ENCODE measurements around the gene SMIM8.

Gene SMIM8

DNA sequence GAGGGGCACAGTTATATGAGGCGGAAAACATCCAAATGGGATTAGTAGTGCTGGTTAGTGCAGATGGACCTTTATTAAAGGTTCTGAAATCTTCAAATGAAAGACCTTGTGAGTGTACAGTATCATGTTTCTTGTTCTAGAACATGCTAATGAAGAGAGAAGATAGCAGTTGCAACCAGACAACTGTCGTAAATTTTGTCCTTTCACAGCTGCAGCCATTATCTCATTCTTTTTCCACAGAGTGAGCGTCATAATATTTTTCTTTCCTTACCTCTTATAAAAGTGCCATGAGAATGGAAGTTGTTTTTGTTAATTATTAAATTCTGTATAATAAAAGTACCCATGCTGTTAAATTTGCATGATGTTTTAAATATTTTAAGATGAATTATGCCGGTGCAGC is 17.8 kb downstream of the SMIM8 start:
- no peaks in the 10 kb centered on the region for H3K9me3 ChIP-seq (ENCODE audit: insufficient read depth, low read depth, low read length)
- H3K79me2 ChIP-seq (ENCODE audit: control insufficient read depth, insufficient read depth, low read length, poor library complexity), result no peaks in the 10 kb centered on the region
- no peaks in the 10 kb centered on the region for H3K27me3 ChIP-seq (ENCODE audit: insufficient read depth, low read length)
- no peak overlapping the region for H2BK120ac ChIP-seq (ENCODE audit: insufficient read depth, low read length, poor library complexity)
- no peak overlapping the region for H2AFZ ChIP-seq (ENCODE audit: insufficient read depth, low read length, poor library complexity)
- peaks cover 0 to 3% of the 10 kb centered on the region in 2 experiments for H3K4me1 ChIP-seq (ENCODE audit: control insufficient read depth in 1 of 2, insufficient read depth in 2 of 2, low read length in 2 of 2)
- H3K79me1 ChIP-seq (ENCODE audit: low read length), result no peaks in the 10 kb centered on the region
- no peak overlapping the region for H3K14ac ChIP-seq (ENCODE audit: low read length)
- no peak overlapping the region for H3K4me2 ChIP-seq (ENCODE audit: low read length)
- H3K9ac ChIP-seq (ENCODE audit: low read length), result no peak overlapping the region
- no peak for DNase-seq
- H3K23ac ChIP-seq (ENCODE audit: low read length), result no peak overlapping the region
- H3K4me3 ChIP-seq (ENCODE audit: low read depth, low read length), result no peak overlapping the region
- no peak overlapping the region for H4K8ac ChIP-seq (ENCODE audit: low read depth, low read length)
- H2BK12ac ChIP-seq (ENCODE audit: low read length), result no peak overlapping the region
- H4K91ac ChIP-seq (ENCODE audit: low read depth, low read length), result no peak overlapping the region
- H2AK5ac ChIP-seq (ENCODE audit: low read length), result no peak overlapping the region
- no CpG with 5 or more reads among the region's 4 CpGs for WGBS (ENCODE audit: extremely low coverage, insufficient coverage, insufficient read length)
- H2BK5ac ChIP-seq (ENCODE audit: low read depth, low read length, poor library complexity), result no peak overlapping the region
- H3K27ac ChIP-seq (ENCODE audit: low read depth, low read length), result no peak overlapping the region
- no peak overlapping the region for H3K4ac ChIP-seq (ENCODE audit: low read depth, low read length)
- H3K18ac ChIP-seq (ENCODE audit: low read length), result no peak overlapping the region
- no peaks in the 10 kb centered on the region for H3K36me3 ChIP-seq (ENCODE audit: control insufficient read depth in 1 of 2, insufficient read depth in 2 of 2, low read length in 2 of 2)
- H4K12ac ChIP-seq (ENCODE audit: low read depth, low read length), result no peak overlapping the region

DNA sequence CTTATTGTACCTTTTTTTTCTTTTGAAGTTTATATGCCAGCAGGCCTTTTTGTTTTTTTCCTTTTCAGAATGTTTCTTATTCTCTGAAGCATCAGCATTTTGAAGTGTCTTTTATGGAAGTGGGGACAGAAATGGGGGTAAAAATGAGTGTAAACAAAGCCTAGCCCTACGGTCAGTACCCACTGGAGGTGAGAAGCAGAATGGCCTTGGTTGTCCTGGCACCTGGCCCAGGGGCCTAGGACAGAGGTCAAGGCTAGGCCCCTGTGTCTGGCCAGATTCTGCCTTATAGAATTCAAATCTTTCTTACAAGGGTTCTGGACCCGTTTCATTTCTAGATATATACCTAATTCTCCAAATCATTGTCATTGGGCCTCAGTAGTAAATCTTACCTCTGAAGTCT is 18.8 kb downstream of the SMIM8 start:
- no peak for DNase-seq
- Histone ChIP-seq H4K91ac (ENCODE audit: low read depth, low read length) (no peak overlapping the region), H3K18ac (ENCODE audit: low read length) (no peak overlapping the region), H4K12ac (ENCODE audit: low read depth, low read length) (no peak overlapping the region), H2BK12ac (ENCODE audit: low read length) (no peak overlapping the region), H3K27me3 (ENCODE audit: insufficient read depth, low read length) (no peaks in the 10 kb centered on the region), H3K36me3 (ENCODE audit: control insufficient read depth in 1 of 2, insufficient read depth in 2 of 2, low read length in 2 of 2) (no peaks in the 10 kb centered on the region), H4K8ac (ENCODE audit: low read depth, low read length) (no peak overlapping the region), H3K9ac (ENCODE audit: low read length) (no peak overlapping the region), H3K27ac (ENCODE audit: low read depth, low read length) (no peak overlapping the region), H3K79me2 (ENCODE audit: control insufficient read depth, insufficient read depth, low read length, poor library complexity) (no peaks in the 10 kb centered on the region), H2BK120ac (ENCODE audit: insufficient read depth, low read length, poor library complexity) (no peak overlapping the region), H3K4me1 (ENCODE audit: control insufficient read depth in 1 of 2, insufficient read depth in 2 of 2, low read length in 2 of 2) (peaks cover 0 to 3% of the 10 kb centered on the region in 2 experiments), H3K4me3 (ENCODE audit: low read depth, low read length) (no peak overlapping the region), H2BK5ac (ENCODE audit: low read depth, low read length, poor library complexity) (no peak overlapping the region), H3K23ac (ENCODE audit: low read length) (no peak overlapping the region), H3K79me1 (ENCODE audit: low read length) (no peaks in the 10 kb centered on the region), H3K9me3 (ENCODE audit: insufficient read depth, low read depth, low read length) (no peaks in the 10 kb centered on the region), H2AFZ (ENCODE audit: insufficient read depth, low read length, poor library complexity) (no peak overlapping the region), H3K4ac (ENCODE audit: low read depth, low read length) (no peak overlapping the region), H3K4me2 (ENCODE audit: low read length) (no peak overlapping the region), H2AK5ac (ENCODE audit: low read length) (no peak overlapping the region), H3K14ac (ENCODE audit: low read length) (no peak overlapping the region)
- no CpG with 5 or more reads among the region's 2 CpGs for WGBS (ENCODE audit: extremely low coverage, insufficient coverage, insufficient read length)

DNA sequence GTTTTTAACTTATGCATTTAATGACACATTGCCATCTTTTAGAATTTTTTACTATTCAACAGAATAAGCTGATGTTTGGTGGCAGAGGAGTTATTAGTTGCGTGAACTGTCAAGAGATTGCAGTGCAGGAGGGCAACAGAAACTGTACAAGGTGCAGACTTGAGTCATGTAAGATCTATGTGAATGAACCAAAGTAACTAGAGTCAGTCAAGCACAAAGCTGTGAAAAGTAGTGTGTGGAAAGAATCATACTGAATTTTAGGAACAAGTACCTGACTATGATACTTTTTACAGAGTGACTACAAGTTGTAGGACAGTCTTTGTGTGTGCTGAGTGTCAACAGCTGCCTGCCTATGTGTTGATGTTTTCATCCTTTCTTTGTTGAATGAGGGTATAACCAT is 19.5 kb downstream of the SMIM8 start:
- DNase-seq, result no peak
- H3K18ac ChIP-seq (ENCODE audit: low read length), result no peak overlapping the region
- no peaks in the 10 kb centered on the region for H3K27me3 ChIP-seq (ENCODE audit: insufficient read depth, low read length)
- H3K4me3 ChIP-seq (ENCODE audit: low read depth, low read length), result no peak overlapping the region
- H4K12ac ChIP-seq (ENCODE audit: low read depth, low read length), result no peak overlapping the region
- H2BK12ac ChIP-seq (ENCODE audit: low read length), result no peak overlapping the region
- no peak overlapping the region for H2AFZ ChIP-seq (ENCODE audit: insufficient read depth, low read length, poor library complexity)
- no peak overlapping the region for H3K14ac ChIP-seq (ENCODE audit: low read length)
- H3K4ac ChIP-seq (ENCODE audit: low read depth, low read length), result no peak overlapping the region
- no peaks in the 10 kb centered on the region for H3K9me3 ChIP-seq (ENCODE audit: insufficient read depth, low read depth, low read length)
- H4K91ac ChIP-seq (ENCODE audit: low read depth, low read length), result no peak overlapping the region
- no peak overlapping the region for H3K4me2 ChIP-seq (ENCODE audit: low read length)
- no peak overlapping the region for H2BK120ac ChIP-seq (ENCODE audit: insufficient read depth, low read length, poor library complexity)
- H3K9ac ChIP-seq (ENCODE audit: low read length), result no peak overlapping the region
- no peak overlapping the region for H2AK5ac ChIP-seq (ENCODE audit: low read length)
- no peaks in the 10 kb centered on the region for H3K4me1 ChIP-seq (ENCODE audit: control insufficient read depth in 1 of 2, insufficient read depth in 2 of 2, low read length in 2 of 2)
- no peak overlapping the region for H2BK5ac ChIP-seq (ENCODE audit: low read depth, low read length, poor library complexity)
- H3K23ac ChIP-seq (ENCODE audit: low read length), result no peak overlapping the region
- H3K36me3 ChIP-seq (ENCODE audit: control insufficient read depth in 1 of 2, insufficient read depth in 2 of 2, low read length in 2 of 2), result no peaks in the 10 kb centered on the region
- H4K8ac ChIP-seq (ENCODE audit: low read depth, low read length), result no peak overlapping the region
- WGBS (ENCODE audit: extremely low coverage, insufficient coverage, insufficient read length), result no CpG with 5 or more reads among the region's 1 CpG
- no peaks in the 10 kb centered on the region for H3K79me2 ChIP-seq (ENCODE audit: control insufficient read depth, insufficient read depth, low read length, poor library complexity)
- no peaks in the 10 kb centered on the region for H3K79me1 ChIP-seq (ENCODE audit: low read length)
- H3K27ac ChIP-seq (ENCODE audit: low read depth, low read length), result no peak overlapping the region

DNA sequence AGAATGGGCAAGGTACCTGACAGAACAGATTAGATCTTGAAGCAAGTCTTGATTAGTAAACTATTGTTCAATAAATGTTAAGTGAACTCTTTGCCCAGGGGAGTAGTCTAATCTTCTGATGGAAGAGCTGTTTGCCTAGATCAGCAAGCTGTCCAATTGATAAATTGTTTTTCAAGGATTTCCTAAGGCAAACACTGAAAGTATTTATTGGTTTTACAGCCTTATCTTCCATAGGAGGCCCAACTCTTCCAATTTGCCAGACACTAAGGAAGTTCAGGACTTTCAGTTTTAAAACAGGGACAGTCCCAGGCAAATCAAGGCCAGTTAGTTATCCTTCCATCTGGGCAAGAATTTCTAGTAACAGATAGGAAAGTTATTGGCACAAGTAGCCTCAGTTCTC is 20.4 kb downstream of the SMIM8 start:
- no peak overlapping the region for H4K8ac ChIP-seq (ENCODE audit: low read depth, low read length)
- no peak overlapping the region for H3K23ac ChIP-seq (ENCODE audit: low read length)
- no peaks in the 10 kb centered on the region for H3K79me1 ChIP-seq (ENCODE audit: low read length)
- DNase-seq, result peak in 1 of 2 donors; percentile 17
- no peaks in the 10 kb centered on the region for H3K36me3 ChIP-seq (ENCODE audit: control insufficient read depth in 1 of 2, insufficient read depth in 2 of 2, low read length in 2 of 2)
- H3K4me1 ChIP-seq (ENCODE audit: control insufficient read depth in 1 of 2, insufficient read depth in 2 of 2, low read length in 2 of 2), result no peaks in the 10 kb centered on the region
- H4K91ac ChIP-seq (ENCODE audit: low read depth, low read length), result no peak overlapping the region
- H3K18ac ChIP-seq (ENCODE audit: low read length), result no peak overlapping the region
- no peak overlapping the region for H3K9ac ChIP-seq (ENCODE audit: low read length)
- H4K12ac ChIP-seq (ENCODE audit: low read depth, low read length), result no peak overlapping the region
- H3K4ac ChIP-seq (ENCODE audit: low read depth, low read length), result no peak overlapping the region
- no peak overlapping the region for H3K4me2 ChIP-seq (ENCODE audit: low read length)
- H2BK12ac ChIP-seq (ENCODE audit: low read length), result no peak overlapping the region
- H2BK120ac ChIP-seq (ENCODE audit: insufficient read depth, low read length, poor library complexity), result no peak overlapping the region
- no peak overlapping the region for H2BK5ac ChIP-seq (ENCODE audit: low read depth, low read length, poor library complexity)
- H3K27ac ChIP-seq (ENCODE audit: low read depth, low read length), result no peak overlapping the region
- H3K14ac ChIP-seq (ENCODE audit: low read length), result no peak overlapping the region
- no peak overlapping the region for H2AFZ ChIP-seq (ENCODE audit: insufficient read depth, low read length, poor library complexity)
- no peaks in the 10 kb centered on the region for H3K27me3 ChIP-seq (ENCODE audit: insufficient read depth, low read length)
- no peak overlapping the region for H3K4me3 ChIP-seq (ENCODE audit: low read depth, low read length)
- H2AK5ac ChIP-seq (ENCODE audit: low read length), result no peak overlapping the region
- no peaks in the 10 kb centered on the region for H3K9me3 ChIP-seq (ENCODE audit: insufficient read depth, low read depth, low read length)
- H3K79me2 ChIP-seq (ENCODE audit: control insufficient read depth, insufficient read depth, low read length, poor library complexity), result no peaks in the 10 kb centered on the region
